H1 (cell line): ENCODE measurements around the gene RPS6KL1.

Experiments
- EZH2 ChIP-seq: fragments of 200-600 bp; sonication (generic); IDR thresholded peaks from 2 replicates; pipeline ENCODE4 v1.7.1; 2012; ENCODE audit warnings: low read depth, mild to moderate bottlenecking, moderate library complexity, low read length, inconsistent platforms; ENCODE audit not compliant: severe bottlenecking
- RXRA ChIP-seq: IDR thresholded peaks from 2 replicates; pipeline ENCODE4 v1.6.1; 2011; ENCODE audit warnings: low read depth, mild to moderate bottlenecking, low read length, moderate library complexity; ENCODE audit not compliant: insufficient read depth
- TF ChIP-seq, protein P1 (sequence below), 3 experiments: IDR thresholded peaks; 1 replicate in 2 of 3; 2 replicates in 1 of 3; pipeline versions ENCODE4 v1.5.1 to v1.6.1; 2011; ENCODE audit warnings: low read length in 3 of 3, mild to moderate bottlenecking in 3 of 3, inconsistent platforms in 2 of 3, low read depth in 1 of 3, moderate library complexity in 1 of 3; ENCODE audit not compliant: insufficient read depth in 1 of 3; ENCODE audit errors: control extremely low read depth in 1 of 3
- TF ChIP-seq, protein P2 (sequence below): IDR thresholded peaks from 2 replicates; pipeline ENCODE4 v1.6.1; 2012; ENCODE audit warnings: inconsistent platforms

DNA sequence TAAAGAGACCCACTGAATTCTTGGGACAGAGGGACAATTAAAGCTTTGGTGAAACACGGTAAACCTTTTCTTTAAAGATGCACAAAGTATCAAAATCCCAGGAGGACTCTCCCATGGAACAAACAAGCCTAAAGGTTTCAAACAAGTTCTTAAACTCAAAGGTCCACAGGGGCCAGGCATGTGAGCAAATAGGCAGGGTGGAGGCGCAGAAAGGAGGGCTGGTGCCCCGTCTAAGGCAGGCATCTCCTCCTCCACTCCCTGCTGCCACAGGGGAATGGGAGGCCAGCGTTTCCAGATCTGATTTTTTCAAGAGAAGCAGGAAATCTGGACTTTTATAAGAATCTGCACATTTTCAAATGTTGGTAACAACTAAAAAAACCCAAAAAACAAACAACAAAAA, 7.6 kb downstream of the RPS6KL1 start:
- TF ChIP-seq, protein P1, sequence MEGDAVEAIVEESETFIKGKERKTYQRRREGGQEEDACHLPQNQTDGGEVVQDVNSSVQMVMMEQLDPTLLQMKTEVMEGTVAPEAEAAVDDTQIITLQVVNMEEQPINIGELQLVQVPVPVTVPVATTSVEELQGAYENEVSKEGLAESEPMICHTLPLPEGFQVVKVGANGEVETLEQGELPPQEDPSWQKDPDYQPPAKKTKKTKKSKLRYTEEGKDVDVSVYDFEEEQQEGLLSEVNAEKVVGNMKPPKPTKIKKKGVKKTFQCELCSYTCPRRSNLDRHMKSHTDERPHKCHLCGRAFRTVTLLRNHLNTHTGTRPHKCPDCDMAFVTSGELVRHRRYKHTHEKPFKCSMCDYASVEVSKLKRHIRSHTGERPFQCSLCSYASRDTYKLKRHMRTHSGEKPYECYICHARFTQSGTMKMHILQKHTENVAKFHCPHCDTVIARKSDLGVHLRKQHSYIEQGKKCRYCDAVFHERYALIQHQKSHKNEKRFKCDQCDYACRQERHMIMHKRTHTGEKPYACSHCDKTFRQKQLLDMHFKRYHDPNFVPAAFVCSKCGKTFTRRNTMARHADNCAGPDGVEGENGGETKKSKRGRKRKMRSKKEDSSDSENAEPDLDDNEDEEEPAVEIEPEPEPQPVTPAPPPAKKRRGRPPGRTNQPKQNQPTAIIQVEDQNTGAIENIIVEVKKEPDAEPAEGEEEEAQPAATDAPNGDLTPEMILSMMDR (IDR thresholded peaks at IDR 0.05; ENCODE audit: control extremely low read depth in 1 of 3, insufficient read depth in 1 of 3, low read depth in 1 of 3, low read length in 3 of 3): no peak
- TF ChIP-seq EZH2 (no peak), RXRA (no peak)
- TF ChIP-seq, protein P2, sequence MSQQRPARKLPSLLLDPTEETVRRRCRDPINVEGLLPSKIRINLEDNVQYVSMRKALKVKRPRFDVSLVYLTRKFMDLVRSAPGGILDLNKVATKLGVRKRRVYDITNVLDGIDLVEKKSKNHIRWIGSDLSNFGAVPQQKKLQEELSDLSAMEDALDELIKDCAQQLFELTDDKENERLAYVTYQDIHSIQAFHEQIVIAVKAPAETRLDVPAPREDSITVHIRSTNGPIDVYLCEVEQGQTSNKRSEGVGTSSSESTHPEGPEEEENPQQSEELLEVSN: no peak
